PFSK-1 (cell line): ENCODE results near the gene LOXL1.

Source experiments
- FOXP2 ChIP-seq: optimal IDR thresholded peaks from 2 replicates; pipeline ENCODE3; 2011; ENCODE audit warnings: borderline replicate concordance, control low read depth, inconsistent platforms; ENCODE audit not compliant: insufficient read depth; ENCODE audit errors: extremely low read length, extremely low read depth
- POLR2AphosphoS5 ChIP-seq: IDR thresholded peaks from 2 replicates; pipeline ENCODE4 v1.6.1; 2012; ENCODE audit warnings: low read depth, mild to moderate bottlenecking, control low read depth, low read length, moderate library complexity
- REST ChIP-seq, 2 experiments: IDR thresholded peaks; 2 replicates each; pipeline versions ENCODE4 v1.6.1 to v1.8.0; 2011 to 2012; ENCODE audit warnings: low read depth in 2 of 2, low read length in 2 of 2, control low read depth in 1 of 2, inconsistent platforms in 1 of 2, mild to moderate bottlenecking in 1 of 2, moderate library complexity in 1 of 2; ENCODE audit not compliant: insufficient read depth in 1 of 2
- SIN3A ChIP-seq: IDR thresholded peaks from 2 replicates; pipeline ENCODE4 v1.6.1; 2012; ENCODE audit warnings: mild to moderate bottlenecking, low read length, moderate library complexity, borderline replicate concordance; ENCODE audit not compliant: insufficient read depth
- TAF1 ChIP-seq: IDR thresholded peaks from 2 replicates; pipeline ENCODE4 v1.6.1; 2012; ENCODE audit warnings: low read length, control low read depth, borderline replicate concordance; ENCODE audit not compliant: insufficient read depth

The LOXL1 gene

GRCh38 chr15:73956743-73957135 is 30.5 kb downstream of the LOXL1 start:
- TF ChIP-seq POLR2AphosphoS5 (no peak), FOXP2 (peak; percentile 66)

GRCh38 chr15:73957276-73957675 is 31.0 kb downstream of the LOXL1 start:
- no peak for TF ChIP-seq REST (IDR thresholded peaks at IDR 0.05; ENCODE audit: insufficient read depth in 1 of 2, low read depth in 2 of 2, low read length in 2 of 2)
- no peak for TF ChIP-seq TAF1
- no peak for TF ChIP-seq SIN3A
- TF ChIP-seq POLR2AphosphoS5: no peak
- no peak for TF ChIP-seq FOXP2

GRCh38 chr15:73957785-73958184 is 31.5 kb downstream of the LOXL1 start:
- no peak for TF ChIP-seq POLR2AphosphoS5
- no peak for TF ChIP-seq TAF1
- TF ChIP-seq FOXP2: no peak
- TF ChIP-seq SIN3A: no peak
- no peak for TF ChIP-seq REST (IDR thresholded peaks at IDR 0.05; ENCODE audit: insufficient read depth in 1 of 2, low read depth in 2 of 2, low read length in 2 of 2)

- TF ChIP-seq POLR2AphosphoS5 (no peak), FOXP2 (no peak), REST (IDR thresholded peaks at IDR 0.05; ENCODE audit: insufficient read depth in 1 of 2, low read depth in 2 of 2, low read length in 2 of 2) (no peak), SIN3A (no peak), TAF1 (no peak)
Measured at GRCh38 chr15:73959012-73959581, 32.8 kb downstream of the LOXL1 start.

GRCh38 chr15:73959801-73960200 is 33.5 kb downstream of the LOXL1 start:
- TF ChIP-seq TAF1 (no peak), FOXP2 (no peak), POLR2AphosphoS5 (no peak), SIN3A (no peak), REST (IDR thresholded peaks at IDR 0.05; ENCODE audit: insufficient read depth in 1 of 2, low read depth in 2 of 2, low read length in 2 of 2) (no peak)
